D721Med (cell line): ENCODE results near the gene SNAP91.
"Not testable (repeated sequence)": the region's sequence is repeated elsewhere in the genome, so short reads cannot be mapped to it uniquely, and the experiment has no call there.

Experiments
- DNase-seq: peaks from one replicate; pipeline ENCODE4 v3.0.0; 2011; ENCODE audit warnings: low spot score; ENCODE audit not compliant: insufficient read length
- FAIRE-seq: peaks from 2 replicates; lab custom pipeline; 2011; peaks lifted over from hg19 to GRCh38; lab: Jason Lieb, UNC
- TF ChIP-seq, protein P1 (sequence below): IDR thresholded peaks from 2 replicates; pipeline ENCODE4 v1.5.1; 2012; ENCODE audit warnings: mild to moderate bottlenecking, control low read depth; ENCODE audit not compliant: insufficient read depth; ENCODE audit errors: missing control alignments

Gene SNAP91

DNA sequence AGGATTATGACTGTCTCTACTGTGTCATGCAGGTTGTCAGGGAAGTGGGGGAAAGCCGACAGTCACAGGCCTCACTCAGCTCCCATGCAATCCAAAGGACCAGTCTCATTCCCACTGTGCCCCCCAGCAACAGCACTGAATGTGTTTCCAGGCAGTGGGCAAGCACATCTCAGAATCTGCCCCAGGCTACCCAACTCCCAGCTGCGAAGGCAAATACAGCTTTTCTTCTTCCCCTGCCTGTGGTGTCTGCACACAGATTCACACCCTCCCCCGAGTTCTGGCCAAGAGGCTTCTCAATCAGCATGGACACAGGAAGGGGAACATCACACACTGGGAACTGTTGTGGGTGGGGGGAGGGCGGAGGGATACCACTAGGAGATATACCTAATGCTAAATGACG lies 75.3 kb downstream of the SNAP91 start:
- FAIRE-seq (no peak), DNase-seq (no peak)
- TF ChIP-seq, protein P1, sequence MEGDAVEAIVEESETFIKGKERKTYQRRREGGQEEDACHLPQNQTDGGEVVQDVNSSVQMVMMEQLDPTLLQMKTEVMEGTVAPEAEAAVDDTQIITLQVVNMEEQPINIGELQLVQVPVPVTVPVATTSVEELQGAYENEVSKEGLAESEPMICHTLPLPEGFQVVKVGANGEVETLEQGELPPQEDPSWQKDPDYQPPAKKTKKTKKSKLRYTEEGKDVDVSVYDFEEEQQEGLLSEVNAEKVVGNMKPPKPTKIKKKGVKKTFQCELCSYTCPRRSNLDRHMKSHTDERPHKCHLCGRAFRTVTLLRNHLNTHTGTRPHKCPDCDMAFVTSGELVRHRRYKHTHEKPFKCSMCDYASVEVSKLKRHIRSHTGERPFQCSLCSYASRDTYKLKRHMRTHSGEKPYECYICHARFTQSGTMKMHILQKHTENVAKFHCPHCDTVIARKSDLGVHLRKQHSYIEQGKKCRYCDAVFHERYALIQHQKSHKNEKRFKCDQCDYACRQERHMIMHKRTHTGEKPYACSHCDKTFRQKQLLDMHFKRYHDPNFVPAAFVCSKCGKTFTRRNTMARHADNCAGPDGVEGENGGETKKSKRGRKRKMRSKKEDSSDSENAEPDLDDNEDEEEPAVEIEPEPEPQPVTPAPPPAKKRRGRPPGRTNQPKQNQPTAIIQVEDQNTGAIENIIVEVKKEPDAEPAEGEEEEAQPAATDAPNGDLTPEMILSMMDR = no peak

DNA sequence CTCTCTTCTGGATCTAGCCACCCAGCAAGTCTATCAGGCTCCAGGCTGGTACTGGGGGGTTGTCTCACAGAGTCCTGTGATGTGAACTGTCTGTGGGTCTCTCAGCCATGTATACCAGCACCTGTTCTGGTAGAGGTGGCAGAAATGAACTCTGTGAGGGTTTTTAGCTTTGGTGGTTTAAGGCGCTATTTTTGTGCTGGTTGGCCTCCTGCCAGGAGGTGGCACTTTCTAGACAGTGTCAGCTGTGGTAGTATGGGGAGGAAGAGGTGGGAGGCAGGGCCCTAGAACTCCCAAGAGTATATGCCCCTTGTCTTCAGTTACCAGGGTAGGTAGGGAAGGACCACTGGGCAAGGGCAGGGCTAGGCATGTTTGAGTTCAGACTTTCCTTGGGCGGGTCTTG lies 75.8 kb downstream of the SNAP91 start:
- FAIRE-seq (no peak), DNase-seq (no peak)
- TF ChIP-seq, protein P1 = no peak

DNA sequence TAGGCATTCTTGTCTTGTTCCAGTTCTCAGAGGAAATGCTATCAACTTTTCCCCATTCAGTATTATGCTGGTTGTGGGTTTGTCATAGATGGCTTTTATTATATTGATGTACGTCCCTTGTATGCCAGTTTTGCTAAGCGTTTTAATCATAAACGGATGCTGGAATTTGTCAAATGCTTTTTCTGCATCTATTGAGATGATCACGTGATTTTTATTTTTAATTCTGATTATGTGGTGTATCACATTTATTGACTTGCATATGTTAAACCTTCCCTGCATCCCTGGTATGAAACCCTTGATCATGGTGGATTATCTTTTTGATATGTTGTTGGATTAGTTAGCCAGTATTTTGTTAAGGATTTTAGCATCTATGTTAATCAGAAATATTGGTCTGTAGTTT lies 79.0 kb downstream of the SNAP91 start:
- FAIRE-seq, DNase-seq: not testable (repeated sequence)

DNA sequence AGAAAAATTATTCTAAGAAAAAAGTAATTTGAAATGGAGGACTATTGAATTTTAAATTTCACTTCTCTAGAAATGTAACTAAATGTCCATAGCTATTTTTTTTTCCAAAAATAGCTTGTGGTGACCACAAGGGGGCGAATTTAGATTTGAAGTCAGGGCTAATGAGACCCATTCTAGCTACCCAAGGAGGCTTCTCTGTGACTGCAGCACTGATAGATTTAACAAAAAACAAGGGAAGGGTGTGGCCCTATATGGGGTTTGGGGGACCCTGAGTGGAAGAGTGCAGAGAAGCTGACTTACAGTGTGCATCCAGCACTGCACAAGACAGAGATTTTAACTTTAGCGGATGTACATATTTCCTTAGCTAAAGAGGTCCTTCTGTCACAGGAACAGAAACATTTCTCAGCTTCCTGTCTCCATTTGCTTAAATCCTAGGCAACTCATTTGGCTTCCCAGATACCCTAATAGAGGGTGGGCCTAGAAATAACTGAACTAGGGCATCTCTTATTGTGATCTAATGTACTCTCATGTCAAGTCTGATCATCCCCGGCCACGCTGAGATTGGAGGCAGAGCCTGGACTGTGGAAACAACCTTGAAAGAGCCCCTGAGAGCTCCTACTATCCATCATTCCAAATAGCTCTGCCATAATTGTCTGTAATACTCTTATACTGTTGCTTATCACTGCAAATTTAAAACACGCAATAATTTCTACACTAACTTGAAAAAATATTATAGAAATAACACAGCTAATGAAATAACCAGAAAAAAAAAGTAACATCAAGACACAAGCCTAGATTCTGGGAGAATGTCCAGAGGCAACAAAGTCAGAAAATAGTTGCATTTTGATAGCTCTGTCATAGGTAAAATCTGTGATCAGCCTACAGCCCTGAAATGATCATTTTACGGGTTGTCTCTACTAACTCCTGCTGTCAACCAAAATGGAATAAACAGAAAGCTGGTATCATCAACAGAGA lies 93.6 kb downstream of the SNAP91 start:
- FAIRE-seq = no peak
- no peak for DNase-seq
- TF ChIP-seq, protein P1 = peak; percentile 65

DNA sequence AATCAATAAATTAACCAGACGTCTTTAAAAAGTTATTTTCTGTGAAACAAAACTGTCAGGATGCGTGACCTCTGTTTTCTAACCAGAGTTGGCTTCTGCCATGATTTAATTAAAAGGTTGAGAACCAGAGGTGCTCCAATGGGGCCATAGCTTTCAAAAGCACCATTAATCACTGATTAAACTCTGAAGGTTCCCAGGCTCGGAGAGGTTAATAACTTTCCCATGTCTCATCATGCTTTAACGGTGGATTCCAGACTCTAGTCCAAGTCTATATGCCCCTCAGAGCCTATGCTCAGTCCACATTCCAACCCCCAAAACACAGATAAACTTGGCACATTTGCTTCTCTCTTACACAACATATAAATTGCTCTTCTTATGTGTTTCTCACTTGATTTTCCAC lies 95.5 kb downstream of the SNAP91 start:
- TF ChIP-seq, protein P1 = no peak
- DNase-seq = no peak
- no peak for FAIRE-seq

DNA sequence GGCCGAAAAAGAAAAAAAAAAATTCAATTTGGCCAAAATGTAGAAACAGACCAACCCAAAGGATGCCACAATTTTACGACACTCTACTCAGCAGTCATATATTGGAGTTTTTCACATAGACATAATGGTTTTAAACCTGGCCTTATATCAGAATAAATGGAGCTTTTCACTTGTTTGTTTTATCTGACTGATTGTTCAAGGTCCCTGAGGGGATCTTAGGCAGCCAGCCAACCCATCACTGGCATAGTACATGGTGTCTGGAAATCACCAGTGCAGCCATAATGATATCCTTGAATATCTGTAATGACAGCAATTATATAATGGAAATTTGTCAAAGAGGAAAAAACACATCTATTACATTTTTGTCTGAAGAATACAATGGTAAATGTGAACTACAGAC lies 99.7 kb downstream of the SNAP91 start:
- DNase-seq (no peak), FAIRE-seq (no peak)
- TF ChIP-seq, protein P1 = no peak

DNA sequence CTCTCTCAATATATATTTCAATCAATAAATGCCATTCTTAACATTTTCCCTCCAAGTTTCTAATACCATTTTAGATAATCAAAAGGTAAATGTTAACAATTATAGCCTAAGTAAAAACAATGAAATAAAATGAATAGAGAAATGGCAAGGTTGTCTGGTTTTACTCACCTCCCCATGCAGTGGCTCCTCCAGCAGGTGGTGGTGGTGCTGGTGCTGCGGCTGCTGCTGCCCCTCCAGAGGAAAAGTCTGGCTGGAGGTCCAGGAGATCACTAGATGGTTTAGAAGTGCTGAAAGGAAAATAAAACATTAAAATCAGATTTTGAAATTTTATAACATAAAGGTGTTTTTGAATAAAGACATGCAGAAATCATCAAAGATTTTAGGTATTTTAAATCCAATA lies 103.4 kb downstream of the SNAP91 start:
- TF ChIP-seq, protein P1 = no peak
- no peak for FAIRE-seq
- DNase-seq = no peak
